ENCODE data around the gene ANKRD34C. TPM values are rescaled to one million over a fixed set of nuclear protein-coding genes. Genes with fewer than 3 reads are reported as not detected.
A peak's percentile ranks its signal among the peaks of the same experiment; 100 is the strongest.

Gene ANKRD34C
- total RNA-seq, 1 donor from 2014 or later: not detected

DNA sequence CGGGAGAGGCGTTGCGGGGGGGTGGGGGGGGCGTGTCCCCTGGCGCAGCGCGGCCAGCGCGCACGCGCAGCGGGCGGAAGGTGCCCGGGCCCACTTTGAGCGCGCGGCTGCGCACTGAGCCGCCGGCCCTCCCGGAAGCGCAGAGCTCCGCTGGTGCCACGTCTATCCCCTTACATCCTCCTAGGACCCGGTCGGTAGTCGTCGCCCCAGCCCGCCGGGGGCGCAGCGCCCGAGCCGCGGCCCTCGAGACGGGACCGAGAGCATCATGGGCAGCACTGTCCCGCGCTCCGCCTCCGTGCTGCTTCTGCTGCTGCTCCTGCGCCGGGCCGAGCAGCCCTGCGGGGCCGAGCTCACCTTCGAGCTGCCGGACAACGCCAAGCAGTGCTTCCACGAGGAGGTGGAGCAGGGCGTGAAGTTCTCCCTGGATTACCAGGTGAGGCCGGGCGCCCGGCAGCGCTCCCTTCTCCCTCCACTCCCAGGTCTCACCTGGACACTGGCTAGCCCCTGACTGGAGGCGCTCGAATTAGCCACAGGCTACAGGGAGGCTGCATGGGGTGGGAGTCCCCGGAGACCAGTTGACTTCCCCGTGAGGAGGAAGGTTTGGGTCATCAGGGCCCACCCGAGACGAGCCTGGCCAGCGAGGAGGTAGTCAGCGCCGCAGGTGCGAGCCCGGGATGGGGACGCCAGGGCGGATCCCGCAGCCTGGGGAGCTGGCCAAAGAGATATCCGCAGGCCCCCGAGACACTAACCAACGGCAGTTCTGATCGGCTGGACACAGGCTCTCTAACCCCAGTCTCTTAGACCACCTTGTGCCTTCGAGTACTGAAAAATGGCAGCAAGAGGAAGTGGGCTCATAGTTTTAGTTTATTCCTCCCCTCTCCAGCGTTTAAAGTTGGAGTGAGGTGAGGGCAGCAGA lies 28.7 kb downstream of the ANKRD34C start, which contains the start of gene TMED3:
Gene TMED3, plus strand, starts transcription at position 128 of the 916 bp plus-strand sequence. Its CDS starts 138 bp downstream, at position 266.
- no peaks in the 10 kb centered on the region for H3K9me3 ChIP-seq
- peaks cover 26% of the 10 kb centered on the region for H3K36me3 ChIP-seq
- DNase-seq (peak; percentile 91), ATAC-seq (peak; percentile 97)
- H3K27ac ChIP-seq: peak within 1 kb of the TSS; percentile 45
- H3K4me3 ChIP-seq: peak within 1 kb of the TSS; percentile 89
- intact Hi-C loops (cut with DNase I): no loop called here
- TF ChIP-seq, protein P1, sequence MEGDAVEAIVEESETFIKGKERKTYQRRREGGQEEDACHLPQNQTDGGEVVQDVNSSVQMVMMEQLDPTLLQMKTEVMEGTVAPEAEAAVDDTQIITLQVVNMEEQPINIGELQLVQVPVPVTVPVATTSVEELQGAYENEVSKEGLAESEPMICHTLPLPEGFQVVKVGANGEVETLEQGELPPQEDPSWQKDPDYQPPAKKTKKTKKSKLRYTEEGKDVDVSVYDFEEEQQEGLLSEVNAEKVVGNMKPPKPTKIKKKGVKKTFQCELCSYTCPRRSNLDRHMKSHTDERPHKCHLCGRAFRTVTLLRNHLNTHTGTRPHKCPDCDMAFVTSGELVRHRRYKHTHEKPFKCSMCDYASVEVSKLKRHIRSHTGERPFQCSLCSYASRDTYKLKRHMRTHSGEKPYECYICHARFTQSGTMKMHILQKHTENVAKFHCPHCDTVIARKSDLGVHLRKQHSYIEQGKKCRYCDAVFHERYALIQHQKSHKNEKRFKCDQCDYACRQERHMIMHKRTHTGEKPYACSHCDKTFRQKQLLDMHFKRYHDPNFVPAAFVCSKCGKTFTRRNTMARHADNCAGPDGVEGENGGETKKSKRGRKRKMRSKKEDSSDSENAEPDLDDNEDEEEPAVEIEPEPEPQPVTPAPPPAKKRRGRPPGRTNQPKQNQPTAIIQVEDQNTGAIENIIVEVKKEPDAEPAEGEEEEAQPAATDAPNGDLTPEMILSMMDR (IDR thresholded peaks at IDR 0.05): peak; percentile 33
- H3K27me3 ChIP-seq: peaks cover 5% of the 10 kb centered on the region
- peaks cover 14% of the 10 kb centered on the region for H3K4me1 ChIP-seq

DNA sequence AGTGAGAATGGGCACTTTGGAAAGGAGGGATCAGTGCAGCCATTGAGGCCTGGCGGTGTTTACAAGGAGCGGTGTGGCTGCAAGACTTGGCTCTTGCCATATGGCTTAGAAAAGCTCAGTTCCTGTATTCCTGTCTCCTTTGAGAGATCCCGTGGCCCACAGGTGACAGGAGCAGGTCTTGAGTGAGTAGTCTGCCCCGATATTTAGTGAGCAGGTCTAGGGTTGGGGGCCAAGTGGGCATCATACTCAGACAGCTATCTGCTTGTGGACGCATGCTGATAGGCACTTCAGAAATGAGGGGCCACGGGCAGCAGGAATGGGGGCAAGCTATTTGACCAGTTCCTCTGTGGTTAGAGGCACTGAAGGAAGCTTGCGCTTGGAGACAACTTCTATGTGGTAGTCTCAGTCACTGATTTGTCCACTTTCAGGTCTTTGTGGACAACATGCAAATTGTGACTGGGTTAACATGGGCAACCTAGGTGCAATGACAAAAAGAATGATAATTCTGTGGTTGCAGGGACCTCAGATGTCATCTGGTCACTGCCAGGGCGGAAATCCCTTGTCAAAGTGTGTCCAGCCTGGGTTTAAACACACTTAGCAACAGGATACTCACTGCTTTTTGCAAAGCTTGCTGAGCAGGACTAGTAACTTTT lies 29.5 kb downstream of the ANKRD34C start:
- ATAC-seq: no peak
- intact Hi-C loops (cut with DNase I): no loop called here
- H3K4me3 ChIP-seq: peak overlapping the region; percentile 89
- H3K9me3 ChIP-seq: no peaks in the 10 kb centered on the region
- H3K4me1 ChIP-seq: peaks cover 14% of the 10 kb centered on the region
- H3K27ac ChIP-seq: no peak overlapping the region
- H3K27me3 ChIP-seq: peaks cover 5% of the 10 kb centered on the region
- TF ChIP-seq, protein P1 (IDR thresholded peaks at IDR 0.05): no peak
- peaks cover 34% of the 10 kb centered on the region for H3K36me3 ChIP-seq
- DNase-seq: no peak

DNA sequence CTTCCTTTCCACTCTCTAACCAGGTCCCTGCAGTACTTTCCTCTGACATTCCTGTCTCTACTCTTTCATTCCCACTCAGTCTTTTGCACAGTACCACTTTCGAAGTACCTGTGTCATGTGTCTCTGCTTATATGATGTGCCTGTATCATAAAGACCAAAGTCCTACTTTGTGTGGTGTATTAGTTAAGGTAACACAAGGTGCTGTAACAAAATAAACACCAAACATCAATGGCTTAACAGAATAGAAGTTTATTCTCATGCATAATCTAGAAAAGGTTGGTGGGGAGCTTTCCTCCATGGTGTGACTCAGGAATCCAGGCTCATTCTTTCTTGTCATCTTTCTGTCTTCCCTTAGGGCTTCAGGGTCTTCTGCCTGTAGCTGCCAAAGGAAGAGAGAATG lies 31.7 kb downstream of the ANKRD34C start:
- H3K27ac ChIP-seq: no peak overlapping the region
- H3K27me3 ChIP-seq: no peaks in the 10 kb centered on the region
- TF ChIP-seq, protein P1 (IDR thresholded peaks at IDR 0.05): no peak
- no peak for ATAC-seq
- DNase-seq: no peak
- H3K36me3 ChIP-seq: peaks cover 48% of the 10 kb centered on the region
- H3K4me1 ChIP-seq: peaks cover 14% of the 10 kb centered on the region
- intact Hi-C loops (cut with DNase I): no loop called here
- no peak overlapping the region for H3K4me3 ChIP-seq
- H3K9me3 ChIP-seq: no peaks in the 10 kb centered on the region

DNA sequence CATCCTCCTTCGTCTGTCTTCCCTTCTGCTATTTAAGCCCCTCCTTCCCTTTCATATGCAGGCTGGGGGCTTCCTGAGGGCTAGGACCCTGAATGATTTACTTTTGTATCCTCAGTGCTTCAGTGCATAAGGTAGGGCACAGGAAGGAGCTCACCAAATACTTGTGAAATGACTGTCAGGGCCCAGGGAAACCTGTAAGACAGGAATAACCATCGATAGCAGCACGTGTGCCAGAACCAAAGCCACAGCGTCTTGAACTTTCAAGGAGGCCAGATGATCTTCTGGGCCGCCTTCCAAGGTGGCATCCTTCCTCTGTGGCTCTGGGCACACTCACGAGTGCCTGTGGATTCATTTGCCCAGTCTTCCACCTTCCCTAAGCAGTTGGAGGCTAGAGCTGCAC lies 32.3 kb downstream of the ANKRD34C start:
- intact Hi-C loops (cut with DNase I): no loop called here
- peaks cover 48% of the 10 kb centered on the region for H3K36me3 ChIP-seq
- no peaks in the 10 kb centered on the region for H3K9me3 ChIP-seq
- no peaks in the 10 kb centered on the region for H3K27me3 ChIP-seq
- DNase-seq (peak; percentile 73), ATAC-seq (peak; percentile 11)
- TF ChIP-seq, protein P1 (IDR thresholded peaks at IDR 0.05): no peak
- no peak overlapping the region for H3K27ac ChIP-seq
- H3K4me1 ChIP-seq: peaks cover 14% of the 10 kb centered on the region
- no peak overlapping the region for H3K4me3 ChIP-seq

DNA sequence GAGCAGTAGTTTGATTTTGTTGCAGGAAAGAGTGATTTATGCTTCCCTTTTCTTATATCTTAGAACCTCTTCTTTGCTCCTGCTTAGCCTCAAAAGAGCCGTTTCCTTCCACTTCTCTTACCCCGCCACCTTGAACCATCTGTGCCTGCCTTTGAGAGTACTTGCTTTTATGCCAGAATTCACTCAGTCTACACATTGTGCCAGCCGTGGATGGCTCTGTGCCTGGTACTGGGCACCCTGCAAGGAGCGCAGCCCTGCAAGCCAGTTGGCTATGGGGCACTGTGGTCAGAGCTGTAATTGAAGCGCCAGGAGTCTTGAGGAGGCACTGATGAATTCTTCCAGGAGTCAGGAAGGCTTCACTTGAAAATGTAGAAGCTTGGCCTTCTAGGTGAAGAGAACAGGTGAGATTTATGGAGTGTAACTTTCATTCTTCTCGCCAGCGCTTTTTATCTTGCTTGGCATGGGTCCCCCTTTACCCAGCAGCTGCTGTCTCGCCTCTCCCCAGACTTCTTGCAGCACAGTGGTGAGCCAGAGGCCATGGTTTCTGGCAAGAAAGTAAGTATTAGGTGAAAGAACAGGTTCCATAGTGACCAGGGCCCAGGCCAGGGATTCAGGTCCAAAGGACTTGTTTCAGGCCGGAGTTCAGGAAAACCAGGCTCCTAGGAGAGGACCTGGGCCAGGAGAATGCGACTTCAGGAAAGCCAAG lies 33.3 kb downstream of the ANKRD34C start:
- Histone ChIP-seq H3K9me3 (no peaks in the 10 kb centered on the region), H3K4me1 (peaks cover 10% of the 10 kb centered on the region), H3K36me3 (peaks cover 48% of the 10 kb centered on the region), H3K27me3 (no peaks in the 10 kb centered on the region), H3K27ac (no peak overlapping the region), H3K4me3 (no peak overlapping the region)
- intact Hi-C loops (cut with DNase I): no loop called here
- TF ChIP-seq, protein P1 (IDR thresholded peaks at IDR 0.05): no peak
- ATAC-seq (no peak), DNase-seq (no peak)
